NCI-H1436 treated with DMSO at 0.1 percent for 48 hours (cell line): ENCODE results near the gene MCU.

Source experiments
- DNase-seq: peaks from one replicate; lab custom pipeline; 2025; lab: John Stamatoyannopoulos, UW

MCU gene

GRCh38 chr10:72802763-72803505 is 111.0 kb downstream of the MCU start:
- no peak for DNase-seq

- peak; percentile 43 for DNase-seq
Measured at GRCh38 chr10:72808001-72808400, 116.1 kb downstream of the MCU start.

- DNase-seq, result no peak
Measured at GRCh38 chr10:72809006-72809405, 117.1 kb downstream of the MCU start.

GRCh38 chr10:72810976-72811375 is 119.0 kb downstream of the MCU start:
- no peak for DNase-seq

GRCh38 chr10:72812415-72812752 is 120.4 kb downstream of the MCU start:
- DNase-seq, result no peak

- DNase-seq, result no peak
Measured at GRCh38 chr10:72812753-72813430, 120.9 kb downstream of the MCU start.

GRCh38 chr10:72814099-72814790 is 122.3 kb downstream of the MCU start:
- no peak for DNase-seq

- no peak for DNase-seq
Measured at GRCh38 chr10:72816565-72816964, 124.6 kb downstream of the MCU start.

- DNase-seq, result no peak
Measured at GRCh38 chr10:72818076-72818475, 126.1 kb downstream of the MCU start.

- DNase-seq, result no peak
Measured at GRCh38 chr10:72819053-72819452, 127.1 kb downstream of the MCU start.

- no peak for DNase-seq
Measured at GRCh38 chr10:72821606-72822005, 129.7 kb downstream of the MCU start.

GRCh38 chr10:72822342-72822986 is 130.5 kb downstream of the MCU start:
- no peak for DNase-seq

- DNase-seq, result no peak
Measured at GRCh38 chr10:72825163-72825562, 133.2 kb downstream of the MCU start.

GRCh38 chr10:72826346-72826745 is 134.4 kb downstream of the MCU start:
- no peak for DNase-seq

- no peak for DNase-seq
Measured at GRCh38 chr10:72828294-72828693, 136.4 kb downstream of the MCU start.

GRCh38 chr10:72830625-72831024 is 138.7 kb downstream of the MCU start:
- DNase-seq, result no peak

- DNase-seq, result no peak
Measured at GRCh38 chr10:72831696-72832409, 139.9 kb downstream of the MCU start.

GRCh38 chr10:72832701-72833100 is 140.8 kb downstream of the MCU start:
- DNase-seq, result no peak

GRCh38 chr10:72834183-72834825 is 142.4 kb downstream of the MCU start:
- no peak for DNase-seq

GRCh38 chr10:72840319-72840718 is 148.4 kb downstream of the MCU start:
- no peak for DNase-seq

GRCh38 chr10:72841487-72841886 is 149.5 kb downstream of the MCU start:
- no peak for DNase-seq

GRCh38 chr10:72842164-72842563 is 150.2 kb downstream of the MCU start:
- DNase-seq, result no peak
